Kasumi-1 (cell line): ENCODE data around the gene SMCP.

ENCODE experiments used
- DNase-seq, 2 experiments: peaks; one replicate each; lab custom pipeline; 2025; lab: John Stamatoyannopoulos, UW

Gene SMCP

DNA sequence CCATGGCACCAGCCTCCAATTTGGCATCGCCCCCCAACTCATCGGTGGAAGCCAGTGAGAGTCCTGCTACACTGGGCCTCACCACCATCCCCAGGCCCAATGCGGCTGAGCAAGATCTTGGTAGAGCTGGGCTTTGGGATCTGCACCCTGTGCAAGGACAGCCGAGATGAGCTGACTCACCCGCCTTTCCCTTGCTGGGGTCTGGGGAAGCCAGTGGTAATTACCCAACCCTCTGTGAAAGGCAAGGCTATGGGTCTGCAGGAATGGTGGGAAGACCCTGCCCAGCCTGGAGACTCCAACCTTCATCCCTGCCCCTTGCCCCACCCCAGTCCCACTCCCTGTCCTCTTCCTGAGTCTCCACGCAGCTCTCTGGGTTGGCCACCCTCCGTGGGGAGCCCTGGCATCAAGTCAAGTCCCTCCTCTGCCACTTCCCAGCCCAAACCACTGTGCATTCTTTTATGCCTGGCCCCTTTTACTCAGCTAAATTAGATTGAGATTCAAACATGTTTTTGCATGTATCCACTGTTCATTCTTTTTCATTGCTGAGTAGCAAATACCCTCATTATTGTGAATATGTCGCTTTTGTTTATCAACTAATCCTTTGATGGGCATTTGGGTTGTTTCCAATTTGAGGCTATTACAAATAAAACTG is 8.8 kb downstream of the SMCP start:
- no peak for DNase-seq

GRCh38 chr1:152888126-152888525 is 10.0 kb downstream of the SMCP start:
- no peak for DNase-seq

GRCh38 chr1:152899027-152899426 is 20.9 kb downstream of the SMCP start:
- no peak for DNase-seq

DNA sequence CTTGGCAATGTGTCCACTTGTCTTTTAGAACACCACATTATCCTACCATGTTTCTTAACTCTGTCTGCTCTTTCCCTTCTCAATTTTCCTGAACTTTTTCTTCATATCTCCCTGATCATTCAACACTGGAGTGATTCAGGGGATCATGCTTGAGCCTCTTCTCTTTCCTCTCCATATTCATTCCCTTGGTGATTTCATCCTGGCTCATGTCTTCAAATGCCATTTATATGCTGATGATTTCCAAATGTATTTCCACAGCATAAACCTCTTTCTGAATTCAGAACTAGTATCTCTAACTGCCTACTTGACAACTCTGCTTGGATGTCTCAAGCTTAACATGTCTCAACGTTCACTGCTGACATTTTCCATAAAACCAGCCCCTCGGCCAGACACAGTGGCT is 21.8 kb downstream of the SMCP start:
- no peak for DNase-seq

DNA sequence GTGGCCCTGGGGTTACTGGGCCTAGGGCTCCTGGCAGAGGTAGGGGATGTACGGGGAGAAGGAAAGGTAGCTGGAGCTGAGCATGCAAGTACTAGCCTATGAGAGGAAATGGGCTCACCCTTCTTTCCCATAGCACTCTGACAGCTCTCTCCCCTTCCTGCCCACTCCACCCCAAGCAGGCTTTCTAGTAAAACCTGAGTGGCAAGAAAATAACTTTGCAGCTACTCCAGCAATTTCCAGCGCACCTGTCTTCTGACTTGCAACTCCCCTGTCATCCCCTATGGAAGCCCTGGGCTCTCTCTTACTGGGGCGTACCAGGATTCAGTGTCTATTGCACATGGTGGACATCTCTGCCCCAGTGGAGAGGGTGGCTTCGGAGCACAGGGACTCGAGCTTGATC is 23.5 kb downstream of the SMCP start:
- DNase-seq, result no peak

GRCh38 chr1:152902636-152903035 is 24.5 kb downstream of the SMCP start:
- DNase-seq, result no peak

- DNase-seq, result no peak
Observed at GRCh38 chr1:152904688-152905440, 26.7 kb downstream of the SMCP start.

- DNase-seq, result no peak
Observed at GRCh38 chr1:152906023-152906565, 28.0 kb downstream of the SMCP start.

- DNase-seq, result no peak
Observed at GRCh38 chr1:152907686-152908601, 29.8 kb downstream of the SMCP start, which contains the start of gene IVL. Gene IVL (plus strand): TSS chr1:152908546. CDS start chr1:152909798, 1,252 bp downstream.

DNA sequence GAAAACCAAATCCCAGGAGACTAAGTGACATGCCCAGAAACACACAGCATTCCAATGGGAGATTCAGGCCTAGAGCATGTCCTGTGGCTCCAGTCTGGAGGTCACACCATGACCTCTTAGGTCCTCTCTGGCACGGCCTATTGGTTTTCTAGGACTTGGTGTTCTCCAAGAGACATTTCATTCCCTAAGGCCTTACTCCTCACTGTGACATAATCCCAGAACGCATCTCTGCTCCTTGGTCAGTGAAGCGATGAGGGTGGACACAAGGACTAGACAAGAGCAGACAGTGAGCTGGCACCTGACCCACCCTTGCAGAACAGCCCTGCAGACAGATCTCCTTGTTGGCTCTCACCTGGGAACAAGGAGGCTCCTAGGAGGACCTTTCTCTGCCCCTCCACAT is 31.1 kb downstream of the SMCP start:
- DNase-seq, result no peak

DNA sequence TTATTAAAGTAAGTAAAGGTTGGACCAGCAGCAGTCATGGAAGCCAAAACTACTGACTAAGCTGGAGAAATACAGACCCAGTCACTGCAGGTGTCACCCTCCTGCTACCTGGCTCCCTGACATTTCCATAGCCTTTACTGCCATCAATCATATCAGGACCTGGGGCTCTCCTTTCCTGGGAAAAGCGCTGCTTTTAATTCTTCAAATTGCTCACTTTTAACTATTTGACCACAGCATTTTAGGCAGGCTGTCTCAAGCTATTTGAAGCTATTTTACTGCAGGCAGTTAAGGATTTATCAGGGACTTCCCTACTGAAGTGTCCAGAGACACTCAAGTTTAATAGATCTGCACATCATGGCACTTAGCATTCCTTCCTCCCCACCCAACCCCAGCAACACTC is 34.3 kb downstream of the SMCP start:
- no peak for DNase-seq

- no peak for DNase-seq
Observed at GRCh38 chr1:152912900-152913299, 34.8 kb downstream of the SMCP start.

- DNase-seq, result no peak
Observed at GRCh38 chr1:152917794-152918193, 39.7 kb downstream of the SMCP start.

GRCh38 chr1:152919071-152919470 is 40.9 kb downstream of the SMCP start:
- no peak for DNase-seq

GRCh38 chr1:152924191-152924590 is 46.1 kb downstream of the SMCP start:
- DNase-seq, result no peak

DNA sequence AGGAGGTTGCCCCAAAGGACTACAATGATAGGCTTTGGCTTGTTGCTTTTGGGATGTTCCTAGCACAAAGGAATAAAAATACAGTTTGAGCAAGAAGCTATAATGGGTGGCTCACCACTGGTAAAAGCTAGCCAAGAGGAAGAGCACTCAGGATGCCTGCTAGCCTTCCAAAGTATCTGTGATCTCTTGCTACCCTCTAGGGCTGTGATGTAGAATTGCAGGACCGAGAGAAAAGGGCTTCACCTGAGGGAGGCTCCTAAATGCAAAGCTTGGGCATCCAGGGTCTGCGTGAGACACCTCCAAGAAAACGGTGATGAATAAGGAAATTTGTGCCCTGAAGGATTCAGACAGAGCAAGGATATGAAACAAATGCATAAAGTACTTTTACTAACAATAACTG is 48.0 kb downstream of the SMCP start:
- DNase-seq, result peak; percentile 1 to 2

DNA sequence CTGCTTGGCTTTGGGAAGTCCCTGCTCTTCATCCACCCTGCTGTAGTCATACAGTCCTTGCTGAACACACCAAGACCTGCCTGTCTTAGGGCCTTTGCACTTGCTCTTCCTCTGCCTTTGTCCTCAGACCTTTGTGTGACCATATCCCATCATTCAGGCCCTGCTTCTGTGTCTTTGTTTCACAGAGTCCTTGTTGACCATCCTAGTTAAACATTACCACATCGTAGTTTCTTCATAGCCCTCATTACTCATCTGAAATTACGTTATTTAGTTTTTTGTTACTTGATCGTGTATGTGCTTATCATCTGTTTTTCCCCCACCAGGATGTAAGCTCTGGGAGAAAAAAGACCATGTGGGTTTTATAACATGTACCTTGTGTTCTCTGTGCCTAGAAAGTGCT is 50.5 kb downstream of the SMCP start:
- no peak for DNase-seq

DNA sequence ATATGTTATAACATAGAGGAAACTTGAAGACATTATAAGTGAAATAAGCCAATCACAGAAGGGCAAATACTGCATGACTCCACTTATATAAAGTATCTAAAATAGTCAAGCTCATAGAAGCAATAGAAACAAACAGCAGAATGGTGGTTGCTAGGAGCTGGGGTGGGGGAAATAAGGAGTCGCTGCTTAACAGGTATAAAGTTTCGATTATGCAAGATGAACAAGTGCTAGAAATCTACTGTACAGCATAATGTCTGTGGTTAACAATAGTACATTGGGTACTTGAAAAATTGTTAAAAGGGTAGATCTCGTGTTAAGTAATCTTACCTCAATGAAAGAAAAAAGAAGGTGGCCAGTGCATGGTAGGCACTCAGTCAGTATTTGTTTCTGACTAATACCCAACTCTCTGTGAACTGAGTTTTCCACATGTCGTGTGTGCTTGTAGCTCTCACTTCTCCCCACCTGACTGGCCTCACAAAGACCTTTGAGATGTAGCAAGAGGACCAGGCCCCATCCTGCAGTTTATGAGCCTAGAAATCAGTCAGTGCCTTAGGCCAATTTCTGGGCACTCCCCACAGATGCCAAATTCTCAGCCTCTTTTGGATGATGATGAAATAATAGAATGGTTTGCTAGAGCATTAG is 54.2 kb downstream of the SMCP start:
- no peak for DNase-seq

- no peak for DNase-seq
Observed at GRCh38 chr1:152933196-152933595, 55.1 kb downstream of the SMCP start.
